ENCODE measurements around the gene ASAP2. TPM values are rescaled to one million over a fixed set of nuclear protein-coding genes. Genes with fewer than 3 reads are reported as not detected.

The ASAP2 gene
- total RNA-seq, 1 donor: 66.2 TPM

DNA sequence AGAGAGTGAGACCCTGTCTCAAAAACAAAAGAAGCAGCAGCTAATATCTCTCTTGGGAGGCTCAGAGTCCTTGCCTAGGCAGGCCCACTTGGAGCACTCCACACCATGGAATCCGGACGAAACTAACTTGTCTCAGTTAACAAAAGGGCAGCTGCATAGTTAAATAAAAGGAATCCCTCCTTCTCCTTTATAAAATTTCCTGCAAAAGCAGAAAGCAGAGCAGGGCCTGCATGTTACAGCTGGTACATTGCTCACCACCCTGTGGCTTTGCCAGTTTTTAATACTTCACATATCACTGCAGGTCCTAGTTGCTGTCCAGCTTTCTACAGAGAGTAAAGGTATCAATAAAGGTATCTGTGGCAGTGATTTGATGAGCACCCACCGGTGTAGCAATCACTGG, 93.6 kb downstream of the ASAP2 start:
- H3K36me3 ChIP-seq (ENCODE audit: insufficient read depth, low read length): peaks cover 45% of the 10 kb centered on the region
- H3K4me2 ChIP-seq (ENCODE audit: insufficient read depth, low read length): no peak overlapping the region
- no peaks in the 10 kb centered on the region for H3K9me3 ChIP-seq (ENCODE audit: low read depth, low read length)
- no peak overlapping the region for H3K4me3 ChIP-seq (ENCODE audit: insufficient read depth, low read length)
- no peak for DNase-seq (ENCODE audit: insufficient read length, low spot score, missing footprints)
- H3K27me3 ChIP-seq (ENCODE audit: insufficient read depth, low read length): no peaks in the 10 kb centered on the region
- H4K20me1 ChIP-seq (ENCODE audit: insufficient read depth, low read length): peaks cover 25% of the 10 kb centered on the region
- H3K79me2 ChIP-seq (ENCODE audit: insufficient read depth, low read length): peaks cover 89% of the 10 kb centered on the region
- no peak overlapping the region for H2AFZ ChIP-seq (ENCODE audit: low read length)
- H3K4me1 ChIP-seq (ENCODE audit: insufficient read depth, low read length): peaks cover 9% of the 10 kb centered on the region
- TF ChIP-seq, protein P1, sequence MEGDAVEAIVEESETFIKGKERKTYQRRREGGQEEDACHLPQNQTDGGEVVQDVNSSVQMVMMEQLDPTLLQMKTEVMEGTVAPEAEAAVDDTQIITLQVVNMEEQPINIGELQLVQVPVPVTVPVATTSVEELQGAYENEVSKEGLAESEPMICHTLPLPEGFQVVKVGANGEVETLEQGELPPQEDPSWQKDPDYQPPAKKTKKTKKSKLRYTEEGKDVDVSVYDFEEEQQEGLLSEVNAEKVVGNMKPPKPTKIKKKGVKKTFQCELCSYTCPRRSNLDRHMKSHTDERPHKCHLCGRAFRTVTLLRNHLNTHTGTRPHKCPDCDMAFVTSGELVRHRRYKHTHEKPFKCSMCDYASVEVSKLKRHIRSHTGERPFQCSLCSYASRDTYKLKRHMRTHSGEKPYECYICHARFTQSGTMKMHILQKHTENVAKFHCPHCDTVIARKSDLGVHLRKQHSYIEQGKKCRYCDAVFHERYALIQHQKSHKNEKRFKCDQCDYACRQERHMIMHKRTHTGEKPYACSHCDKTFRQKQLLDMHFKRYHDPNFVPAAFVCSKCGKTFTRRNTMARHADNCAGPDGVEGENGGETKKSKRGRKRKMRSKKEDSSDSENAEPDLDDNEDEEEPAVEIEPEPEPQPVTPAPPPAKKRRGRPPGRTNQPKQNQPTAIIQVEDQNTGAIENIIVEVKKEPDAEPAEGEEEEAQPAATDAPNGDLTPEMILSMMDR (IDR thresholded peaks at IDR 0.05; ENCODE audit: extremely low read depth, low read depth, low read length): no peak
- H3K27ac ChIP-seq (ENCODE audit: low read depth, low read length): no peak overlapping the region

DNA sequence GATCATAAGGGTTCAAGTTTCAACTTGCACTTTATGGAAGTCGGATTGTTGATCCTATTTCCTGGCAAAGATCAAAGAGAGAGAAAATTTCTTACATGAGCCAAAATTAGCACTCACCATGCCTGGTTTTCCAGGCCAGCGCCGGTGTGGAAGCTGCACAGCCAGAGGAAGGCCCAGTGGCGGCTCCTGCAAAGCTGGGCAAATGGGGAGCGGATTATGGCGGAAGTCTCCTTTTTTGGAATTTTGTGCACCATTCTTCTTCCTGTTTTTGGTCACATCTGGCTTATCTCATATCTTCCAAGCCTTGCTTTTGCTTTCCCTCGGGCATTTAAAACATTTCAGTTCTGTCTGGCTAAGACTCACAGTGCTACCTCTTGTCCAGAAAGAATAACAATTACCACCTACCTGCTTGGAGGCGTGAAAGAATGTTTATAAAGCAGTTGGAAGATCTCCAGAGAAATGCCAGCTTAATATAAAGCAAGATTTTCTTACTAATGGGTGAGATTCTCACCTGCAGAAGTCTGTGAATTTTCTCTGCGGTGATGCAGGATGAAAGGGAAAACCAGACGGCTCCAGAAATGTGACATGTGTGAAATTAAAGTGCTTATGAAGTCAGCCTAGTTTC, 94.3 kb downstream of the ASAP2 start:
- peaks cover 86% of the 10 kb centered on the region for H3K79me2 ChIP-seq (ENCODE audit: insufficient read depth, low read length)
- no peak overlapping the region for H3K4me2 ChIP-seq (ENCODE audit: insufficient read depth, low read length)
- no peak overlapping the region for H3K4me3 ChIP-seq (ENCODE audit: insufficient read depth, low read length)
- H3K27me3 ChIP-seq (ENCODE audit: insufficient read depth, low read length): no peaks in the 10 kb centered on the region
- no peak for DNase-seq (ENCODE audit: insufficient read length, low spot score, missing footprints)
- peaks cover 21% of the 10 kb centered on the region for H4K20me1 ChIP-seq (ENCODE audit: insufficient read depth, low read length)
- H3K9me3 ChIP-seq (ENCODE audit: low read depth, low read length): no peaks in the 10 kb centered on the region
- peaks cover 9% of the 10 kb centered on the region for H3K4me1 ChIP-seq (ENCODE audit: insufficient read depth, low read length)
- H2AFZ ChIP-seq (ENCODE audit: low read length): no peak overlapping the region
- TF ChIP-seq, protein P1 (IDR thresholded peaks at IDR 0.05; ENCODE audit: extremely low read depth, low read depth, low read length): no peak
- no peak overlapping the region for H3K27ac ChIP-seq (ENCODE audit: low read depth, low read length)
- H3K36me3 ChIP-seq (ENCODE audit: insufficient read depth, low read length): peaks cover 45% of the 10 kb centered on the region

DNA sequence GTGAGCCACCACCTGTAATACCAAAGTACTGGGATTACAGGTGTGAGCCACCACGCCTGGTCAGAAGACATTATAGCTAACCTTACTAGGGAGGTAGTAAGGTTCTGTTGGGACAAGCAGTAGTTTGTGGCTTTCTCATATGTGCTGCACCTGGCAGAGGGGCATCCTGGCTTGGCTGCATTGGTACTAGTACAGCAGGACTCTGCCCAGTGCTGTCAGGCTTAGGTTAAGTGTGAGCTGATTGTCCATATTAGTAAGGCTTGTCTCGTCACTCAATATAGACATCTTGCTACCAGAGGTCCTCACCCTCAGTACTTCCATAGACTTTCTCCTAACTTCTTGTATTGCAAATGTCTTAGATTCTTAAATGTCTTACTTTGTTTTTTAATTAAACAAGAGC, 96.1 kb downstream of the ASAP2 start:
- H3K79me2 ChIP-seq (ENCODE audit: insufficient read depth, low read length): peaks cover 87% of the 10 kb centered on the region

DNA sequence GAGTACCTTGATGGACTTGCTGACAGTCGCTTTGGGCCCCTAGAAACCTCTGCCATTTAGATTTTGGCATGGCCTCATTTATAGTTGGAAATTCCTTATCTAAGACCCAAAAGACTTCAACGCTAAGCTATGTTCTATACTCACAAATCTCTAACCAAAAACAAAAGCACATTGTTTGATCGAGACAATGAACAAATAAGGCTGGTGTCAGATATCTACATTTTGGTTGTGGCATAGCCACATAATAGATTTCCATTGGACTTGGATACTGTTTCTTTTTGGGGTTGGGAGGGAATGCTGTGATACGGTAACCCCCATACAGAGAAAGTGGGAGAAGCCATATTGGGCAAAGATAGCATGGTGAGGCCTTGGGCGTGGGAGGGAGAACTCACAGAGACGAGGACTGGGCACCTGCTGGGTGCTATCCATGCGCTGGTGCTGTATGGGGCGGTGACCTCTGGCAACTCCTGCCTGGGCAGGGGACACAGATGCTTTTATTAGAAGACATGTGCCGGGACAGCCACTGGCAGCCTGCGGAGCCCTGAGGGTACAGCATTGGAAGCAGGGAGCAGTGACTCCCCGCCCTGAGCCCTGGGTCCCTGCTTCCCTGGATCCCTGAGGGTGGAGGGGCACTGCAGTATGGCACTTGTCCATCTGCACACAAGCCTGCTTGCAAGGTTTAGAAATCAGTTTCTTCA, 97.1 kb downstream of the ASAP2 start:
- H3K27me3 ChIP-seq (ENCODE audit: insufficient read depth, low read length): no peaks in the 10 kb centered on the region
- peaks cover 19% of the 10 kb centered on the region for H3K4me1 ChIP-seq (ENCODE audit: insufficient read depth, low read length)
- H4K20me1 ChIP-seq (ENCODE audit: insufficient read depth, low read length): peaks cover 33% of the 10 kb centered on the region
- H3K27ac ChIP-seq (ENCODE audit: low read depth, low read length): no peak overlapping the region
- H2AFZ ChIP-seq (ENCODE audit: low read length): no peak overlapping the region
- TF ChIP-seq, protein P1 (IDR thresholded peaks at IDR 0.05; ENCODE audit: extremely low read depth, low read depth, low read length): no peak
- no peak overlapping the region for H3K4me3 ChIP-seq (ENCODE audit: insufficient read depth, low read length)
- no peak for DNase-seq (ENCODE audit: insufficient read length, low spot score, missing footprints)
- H3K9me3 ChIP-seq (ENCODE audit: low read depth, low read length): no peaks in the 10 kb centered on the region
- H3K79me2 ChIP-seq (ENCODE audit: insufficient read depth, low read length): peaks cover 87% of the 10 kb centered on the region
- peaks cover 31% of the 10 kb centered on the region for H3K36me3 ChIP-seq (ENCODE audit: insufficient read depth, low read length)
- H3K4me2 ChIP-seq (ENCODE audit: insufficient read depth, low read length): no peak overlapping the region

More for the DNA sequence above, 96.1 kb downstream of the ASAP2 start:
- no peaks in the 10 kb centered on the region for H3K27me3 ChIP-seq (ENCODE audit: insufficient read depth, low read length)
- H3K27ac ChIP-seq (ENCODE audit: low read depth, low read length): no peak overlapping the region
- peaks cover 9% of the 10 kb centered on the region for H3K4me1 ChIP-seq (ENCODE audit: insufficient read depth, low read length)
- H2AFZ ChIP-seq (ENCODE audit: low read length): no peak overlapping the region
- H3K36me3 ChIP-seq (ENCODE audit: insufficient read depth, low read length): peaks cover 39% of the 10 kb centered on the region
- no peak overlapping the region for H3K4me2 ChIP-seq (ENCODE audit: insufficient read depth, low read length)
- no peak for DNase-seq (ENCODE audit: insufficient read length, low spot score, missing footprints)
- no peaks in the 10 kb centered on the region for H3K9me3 ChIP-seq (ENCODE audit: low read depth, low read length)
- TF ChIP-seq, protein P1 (IDR thresholded peaks at IDR 0.05; ENCODE audit: extremely low read depth, low read depth, low read length): no peak
- peaks cover 28% of the 10 kb centered on the region for H4K20me1 ChIP-seq (ENCODE audit: insufficient read depth, low read length)
- no peak overlapping the region for H3K4me3 ChIP-seq (ENCODE audit: insufficient read depth, low read length)

Measured in osteoblast (primary cell).